GM10248 (cell line): ENCODE data around the gene LPCAT1.
"Not testable (repeated sequence)": the region's sequence is repeated elsewhere in the genome, so short reads cannot be mapped to it uniquely, and the experiment has no call there.

ENCODE experiments used
- CTCF ChIA-PET: fragments of 300-600 bp; sonication (Branson Sonifier 250); formaldehyde crosslinking; extraction: SDS; loops from one replicate; lab custom pipeline; 2021; ENCODE audit warnings: antibody characterized with exemption; lab: Yijun Ruan, JAX
- POLR2A ChIA-PET: fragments of 350-650 bp; sonication (Branson Sonifier 250); formaldehyde crosslinking; extraction: SDS; loops from one replicate; lab custom pipeline; 2020; ENCODE audit warnings: antibody characterized with exemption; lab: Yijun Ruan, JAX
- DNase-seq: peaks from one replicate; pipeline ENCODE4 v3.0.0; 2012; ENCODE audit errors: extremely low spot score
- TF ChIP-seq, protein P1 (sequence below): IDR thresholded peaks from 2 replicates; pipeline ENCODE4 v1.5.1; 2012; ENCODE audit warnings: mild to moderate bottlenecking, low read depth; ENCODE audit errors: extremely low read depth, missing control alignments, control extremely low read depth

Gene LPCAT1

DNA sequence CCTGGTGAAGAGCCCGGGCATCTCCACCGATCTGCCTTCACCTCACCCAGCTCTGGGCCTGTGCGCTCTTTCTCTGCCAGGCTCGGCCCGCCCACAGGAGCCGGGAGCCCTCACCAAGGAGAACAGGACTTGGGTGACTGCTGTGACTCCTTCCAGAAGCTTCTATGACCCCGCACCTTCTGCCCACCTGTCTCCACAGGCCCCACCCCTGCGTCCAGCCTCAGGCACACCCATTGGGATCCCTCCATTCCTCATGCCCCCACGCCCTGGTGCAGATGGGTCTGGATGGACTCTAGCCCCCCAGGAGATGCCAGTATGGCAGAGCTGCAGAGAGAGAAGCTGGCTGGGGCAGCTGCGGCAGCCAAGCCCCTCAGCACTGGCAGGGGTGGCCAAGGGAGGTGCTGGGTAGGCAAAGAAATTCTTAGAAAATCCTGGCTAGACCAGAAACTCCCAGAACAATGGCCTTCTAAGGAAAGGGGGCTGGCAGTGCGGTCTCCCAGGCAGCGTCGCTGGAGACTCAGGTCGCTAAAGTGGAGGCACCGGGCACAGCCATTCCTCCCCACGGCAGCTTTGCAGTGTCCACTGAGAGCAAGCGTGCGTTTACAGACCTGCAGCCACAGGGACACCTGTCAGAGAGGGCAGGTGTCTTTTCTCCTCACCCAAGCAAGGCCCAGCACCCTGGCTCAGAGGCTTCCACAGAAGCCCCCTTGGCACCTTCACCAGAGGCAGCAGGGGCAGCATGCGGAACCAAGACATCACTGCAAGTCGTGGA is 17.3 kb downstream of the LPCAT1 start:
- ChIA-PET CTCF (interaction anchor here (0.8 to 2.2 kb wide), 10 partner anchors 8 to 29 kb away, joined by 3 to 6 read pairs (median 3); partner anchors contain the start of gene LPCAT1), POLR2A (interaction anchor here (1.7 kb wide), 1 partner anchor 26 kb away, joined by 4 read pairs; no protein-coding TSS in a partner anchor)
- DNase-seq = no peak
- TF ChIP-seq, protein P1, sequence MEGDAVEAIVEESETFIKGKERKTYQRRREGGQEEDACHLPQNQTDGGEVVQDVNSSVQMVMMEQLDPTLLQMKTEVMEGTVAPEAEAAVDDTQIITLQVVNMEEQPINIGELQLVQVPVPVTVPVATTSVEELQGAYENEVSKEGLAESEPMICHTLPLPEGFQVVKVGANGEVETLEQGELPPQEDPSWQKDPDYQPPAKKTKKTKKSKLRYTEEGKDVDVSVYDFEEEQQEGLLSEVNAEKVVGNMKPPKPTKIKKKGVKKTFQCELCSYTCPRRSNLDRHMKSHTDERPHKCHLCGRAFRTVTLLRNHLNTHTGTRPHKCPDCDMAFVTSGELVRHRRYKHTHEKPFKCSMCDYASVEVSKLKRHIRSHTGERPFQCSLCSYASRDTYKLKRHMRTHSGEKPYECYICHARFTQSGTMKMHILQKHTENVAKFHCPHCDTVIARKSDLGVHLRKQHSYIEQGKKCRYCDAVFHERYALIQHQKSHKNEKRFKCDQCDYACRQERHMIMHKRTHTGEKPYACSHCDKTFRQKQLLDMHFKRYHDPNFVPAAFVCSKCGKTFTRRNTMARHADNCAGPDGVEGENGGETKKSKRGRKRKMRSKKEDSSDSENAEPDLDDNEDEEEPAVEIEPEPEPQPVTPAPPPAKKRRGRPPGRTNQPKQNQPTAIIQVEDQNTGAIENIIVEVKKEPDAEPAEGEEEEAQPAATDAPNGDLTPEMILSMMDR = no peak

DNA sequence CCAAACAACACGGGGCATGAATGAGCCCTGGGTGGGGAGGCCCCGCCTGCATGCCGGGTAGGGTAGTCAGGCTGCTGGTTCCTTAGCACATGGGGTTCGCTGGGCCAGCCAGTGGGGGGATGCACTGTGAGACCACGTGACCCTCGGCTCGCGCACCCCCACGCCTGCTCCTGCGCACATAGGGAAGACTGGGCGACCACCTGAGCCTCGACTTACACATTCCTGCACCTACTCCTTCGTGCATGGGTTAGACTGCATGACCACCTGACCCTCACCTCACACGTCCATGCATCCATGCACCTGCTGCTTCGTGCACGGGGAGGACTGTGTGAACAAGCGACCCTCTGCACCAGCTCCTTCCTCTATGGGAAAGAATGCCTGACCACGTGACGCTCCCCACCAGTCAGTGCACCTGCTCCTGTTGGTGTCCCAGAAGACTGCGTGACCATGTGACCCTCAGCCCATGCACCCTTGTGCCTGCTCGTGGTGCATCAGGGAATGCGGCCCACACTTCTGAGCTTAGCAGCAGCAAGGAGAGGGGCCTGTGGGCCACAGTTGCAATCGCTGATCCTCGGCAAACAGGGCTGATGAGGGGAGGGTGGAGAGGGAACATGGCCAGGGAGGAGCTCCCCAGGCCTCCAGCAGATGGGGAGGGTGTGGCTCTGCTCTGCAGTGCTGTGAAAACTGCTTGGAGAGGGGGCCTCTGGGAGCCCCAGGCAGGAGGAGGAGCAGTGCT is 18.1 kb downstream of the LPCAT1 start:
- DNase-seq = no peak
- TF ChIP-seq, protein P1 = no peak
- ChIA-PET POLR2A (interaction anchor here (1.7 kb wide), 1 partner anchor 25 kb away, joined by 4 read pairs; no protein-coding TSS in a partner anchor), CTCF (interaction anchor here (0.8 to 1.6 kb wide), 7 partner anchors 8 to 25 kb away, joined by 3 to 6 read pairs (median 3); no protein-coding TSS in a partner anchor)

DNA sequence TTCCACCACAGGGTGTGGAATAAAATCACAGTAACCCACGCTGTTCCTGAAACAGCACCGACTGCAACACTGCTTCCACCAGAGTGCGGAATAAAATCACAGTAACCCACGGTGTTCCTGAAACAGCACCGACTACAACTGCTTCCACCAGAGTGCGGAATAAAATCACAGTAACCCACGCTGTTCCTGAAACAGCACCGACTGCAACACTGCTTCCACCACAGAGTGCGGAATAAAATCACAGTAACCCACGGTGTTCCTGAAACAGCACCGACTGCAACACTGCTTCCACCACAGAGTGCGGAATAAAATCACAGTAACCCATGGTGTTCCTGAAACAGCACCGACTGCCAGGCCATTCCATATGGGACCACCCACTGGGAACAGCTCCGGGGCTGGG is 18.7 kb downstream of the LPCAT1 start:
- ChIA-PET CTCF (interaction anchor here (1.1 to 2.9 kb wide), 6 partner anchors 8 to 26 kb away, joined by 3 to 14 read pairs (median 6); no protein-coding TSS in a partner anchor), POLR2A (interaction anchor here (1.7 kb wide), 1 partner anchor 25 kb away, joined by 4 read pairs; no protein-coding TSS in a partner anchor)
- DNase-seq = not testable (repeated sequence)

DNA sequence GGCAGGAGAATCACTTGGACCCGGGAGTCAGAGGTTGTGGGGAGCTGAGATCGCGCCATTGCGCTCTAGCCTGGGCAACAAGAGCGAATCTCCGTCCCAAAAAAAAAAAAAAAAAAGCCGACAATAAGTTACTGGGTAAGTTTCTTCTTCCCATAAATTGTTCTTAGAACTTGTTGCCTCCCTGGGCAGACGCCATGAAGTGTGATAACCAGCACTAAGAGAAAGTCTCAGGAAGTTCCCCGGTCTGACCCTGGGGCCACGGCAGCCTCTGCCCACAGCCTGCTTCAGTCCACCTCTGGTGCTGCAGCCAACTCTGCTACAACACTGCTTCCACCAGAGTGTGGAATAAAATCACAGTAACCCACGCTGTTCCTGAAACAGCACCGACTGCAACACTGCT is 19.1 kb downstream of the LPCAT1 start:
- TF ChIP-seq, protein P1 = no peak
- CTCF ChIA-PET = interaction anchor here (1.1 to 2.9 kb wide), 7 partner anchors 8 to 32 kb away, joined by 3 to 14 read pairs (median 7); no protein-coding TSS in a partner anchor
- POLR2A ChIA-PET = interaction anchor here (0.6 to 3.0 kb wide), 2 partner anchors 13 to 192 kb away, joined by 3 to 23 read pairs; no protein-coding TSS in a partner anchor
- no peak for DNase-seq

DNA sequence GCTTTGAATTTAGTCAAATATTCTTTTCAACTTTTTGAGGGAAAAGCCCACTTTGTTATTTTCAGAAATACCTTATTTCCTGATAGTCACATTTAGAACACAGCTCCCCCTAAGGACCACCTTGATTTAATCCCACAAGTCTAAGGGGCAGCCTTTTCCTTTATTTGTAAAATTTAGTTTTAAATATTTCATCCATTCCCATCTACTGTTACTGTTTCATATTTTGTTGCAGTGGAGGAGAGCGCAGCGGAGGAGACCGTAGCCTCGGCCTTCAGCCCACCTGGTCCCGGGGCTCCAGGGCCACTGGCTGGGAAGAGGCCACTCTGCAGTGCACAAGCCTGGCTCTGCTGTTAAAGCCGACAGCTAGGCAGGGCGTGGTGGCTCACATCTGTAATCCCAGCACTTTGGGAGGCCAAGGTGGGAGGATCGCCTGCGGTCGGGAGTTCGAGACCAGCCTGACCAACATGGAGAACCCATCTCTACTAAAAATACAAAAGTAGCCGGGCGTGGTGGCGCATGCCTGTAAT is 19.6 kb downstream of the LPCAT1 start:
- POLR2A ChIA-PET = interaction anchor here (0.6 to 3.0 kb wide), 5 partner anchors 12 to 745 kb away, joined by 3 to 29 read pairs (median 14); no protein-coding TSS in a partner anchor

More for the DNA sequence above, 19.6 kb downstream of the LPCAT1 start:
- DNase-seq = no peak
- TF ChIP-seq, protein P1 = peak; percentile 21
- CTCF ChIA-PET = interaction anchor here (1.1 to 3.0 kb wide), 10 partner anchors 11 to 141 kb away, joined by 3 to 16 read pairs (median 8); no protein-coding TSS in a partner anchor
